Superior temporal gyrus (tissue), 1 donor: ENCODE results near the gene CSN3.
"Not testable (repeated sequence)": the region's sequence is repeated elsewhere in the genome, so short reads cannot be mapped to it uniquely, and the experiment has no call there.

Experiments
- DNase-seq: peaks from one replicate; pipeline ENCODE4 v3.0.0-alpha.2; 2016; ENCODE audit errors: extremely low spot score

Gene CSN3

GRCh38 chr4:70242297-70242696, at the start of gene CSN3:
TSS of gene CSN3 (plus strand) at chr4:70242597. CDS start at chr4:70244820, 2,223 bp downstream.
- not testable (repeated sequence) for DNase-seq

GRCh38 chr4:70192895-70193294, 49.5 kb upstream of the CSN3 start:
- no peak for DNase-seq

- DNase-seq: no peak
Observed at GRCh38 chr4:70195425-70195824, 47.0 kb upstream of the CSN3 start, which contains the start of gene ODAM. TSS of gene ODAM (plus strand) at chr4:70195725. CDS start at chr4:70196544, 819 bp downstream.

- no peak for DNase-seq
Observed at GRCh38 chr4:70196857-70197256, 45.5 kb upstream of the CSN3 start.

GRCh38 chr4:70197842-70198241, 44.6 kb upstream of the CSN3 start:
- DNase-seq: no peak

- no peak for DNase-seq
Observed at GRCh38 chr4:70203601-70204000, 38.8 kb upstream of the CSN3 start.

- not testable (repeated sequence) for DNase-seq
Observed at GRCh38 chr4:70212752-70213151, 29.6 kb upstream of the CSN3 start.

- DNase-seq: not testable (repeated sequence)
Observed at GRCh38 chr4:70216109-70216508, 26.3 kb upstream of the CSN3 start.

GRCh38 chr4:70216550-70216949, 25.8 kb upstream of the CSN3 start:
- DNase-seq: not testable (repeated sequence)

GRCh38 chr4:70221389-70221788, 21.0 kb upstream of the CSN3 start:
- DNase-seq: not testable (repeated sequence)

- not testable (repeated sequence) for DNase-seq
Observed at GRCh38 chr4:70221818-70222217, 20.6 kb upstream of the CSN3 start.

GRCh38 chr4:70225824-70226223, 16.6 kb upstream of the CSN3 start, which contains the start of gene FDCSP:
TSS of gene FDCSP (plus strand) at chr4:70226124. CDS start at chr4:70231195, 5,071 bp downstream.
- no peak for DNase-seq

- no peak for DNase-seq
Observed at GRCh38 chr4:70236125-70236524, 6.3 kb upstream of the CSN3 start.

GRCh38 chr4:70239131-70239883, 3.1 kb upstream of the CSN3 start:
- no peak for DNase-seq

GRCh38 chr4:70239884-70240591, 2.4 kb upstream of the CSN3 start:
- DNase-seq: no peak

- no peak for DNase-seq
Observed at GRCh38 chr4:70243091-70243490, 694 bp downstream of the CSN3 start.

GRCh38 chr4:70251250-70251944, 9.0 kb downstream of the CSN3 start:
- no peak for DNase-seq

GRCh38 chr4:70251945-70252277, 9.5 kb downstream of the CSN3 start:
- no peak for DNase-seq

GRCh38 chr4:70269674-70270073, 27.3 kb downstream of the CSN3 start:
- DNase-seq: no peak

- DNase-seq: peak; percentile 58
Observed at GRCh38 chr4:70277121-70277520, 34.7 kb downstream of the CSN3 start.

GRCh38 chr4:70280567-70280966, 38.2 kb downstream of the CSN3 start:
- DNase-seq: no peak

- DNase-seq: no peak
Observed at GRCh38 chr4:70288651-70289050, 46.3 kb downstream of the CSN3 start.
